H1 (cell line): ENCODE results near the gene MAPKAP1. TPM values are rescaled to one million over a fixed set of nuclear protein-coding genes. Genes with fewer than 3 reads are reported as not detected.

Experiments
- CTCF ChIA-PET: fragments of 300-600 bp; sonication (Branson Sonifier 250); formaldehyde crosslinking; loops from one replicate; lab custom pipeline; 2021; ENCODE audit not compliant: partially characterized antibody; lab: Charles Lee
- POLR2A ChIA-PET: fragments of 300-600 bp; sonication (Branson Sonifier 250); formaldehyde crosslinking; loops from one replicate; lab custom pipeline; 2021; ENCODE audit warnings: inconsistent platforms; ENCODE audit not compliant: partially characterized antibody; lab: Charles Lee
- DNase-seq, 2 experiments: peaks; one replicate each; pipeline versions ENCODE4 v3.0.0 to v3.0.0-alpha.2; 2010 to 2022; ENCODE audit warnings: low spot score in 2 of 2, low read depth in 1 of 2, mixed read lengths in 1 of 2
- FAIRE-seq: peaks from 2 replicates; lab custom pipeline; 2011; peaks lifted over from hg19 to GRCh38; lab: Jason Lieb, UNC
- H2AFZ ChIP-seq: 2 replicates; pipeline ENCODE4 v1.8.1; 2012; ENCODE audit warnings: low read length, inconsistent platforms
- H2AK5ac ChIP-seq: 2 replicates; pipeline ENCODE4 v1.6.1; 2013; ENCODE audit warnings: low read depth, low read length
- H2BK120ac ChIP-seq: replicated peaks from 2 replicates; pipeline ENCODE3; 2013; ENCODE audit warnings: low read depth, low read length, inconsistent platforms
- H2BK12ac ChIP-seq: 2 replicates; pipeline ENCODE4 v1.6.1; 2013; ENCODE audit warnings: low read depth, low read length
- H2BK15ac ChIP-seq: 2 replicates; pipeline ENCODE4 v1.6.1; 2013; ENCODE audit warnings: low read length
- H2BK20ac ChIP-seq: 2 replicates; pipeline ENCODE4 v1.6.1; 2013; ENCODE audit warnings: low read length
- H2BK5ac ChIP-seq: 2 replicates; pipeline ENCODE4 v1.6.1; 2013; ENCODE audit warnings: low read depth, low read length
- H3K14ac ChIP-seq: 2 replicates; pipeline ENCODE4 v1.6.1; 2013; ENCODE audit warnings: inconsistent platforms; ENCODE audit not compliant: insufficient read length
- H3K18ac ChIP-seq: 2 replicates; pipeline ENCODE4 v1.6.1; 2013; ENCODE audit warnings: low read length; ENCODE audit errors: extremely low read depth
- H3K23ac ChIP-seq: 2 replicates; pipeline ENCODE4 v1.6.1; 2013; ENCODE audit warnings: inconsistent platforms; ENCODE audit not compliant: insufficient read length
- H3K23me2 ChIP-seq: 2 replicates; pipeline ENCODE4 v1.6.1; 2013; ENCODE audit warnings: low read depth, low read length
- H3K27ac ChIP-seq: 2 replicates; pipeline ENCODE4 v1.6.1; 2011; ENCODE audit warnings: low read depth, low read length, inconsistent platforms
- H3K27me3 ChIP-seq, 4 experiments: replicated peaks in 1 of 4; 1 replicate in 1 of 4; 2 replicates in 3 of 4; pipeline versions ENCODE4 v1.6.1 to v1.8.1; 2011 to 2013; ENCODE audit warnings: low read length in 3 of 4, mild to moderate bottlenecking in 3 of 4, inconsistent platforms in 2 of 4, mixed read lengths in 2 of 4, moderate library complexity in 1 of 4; ENCODE audit not compliant: control insufficient read depth in 3 of 4, insufficient read depth in 3 of 4; ENCODE audit errors: extremely low read depth in 1 of 4
- H3K36me3 ChIP-seq, 4 experiments: 2 replicates each; pipeline versions ENCODE4 v1.6.1 to v1.8.1; 2011 to 2013; ENCODE audit warnings: mild to moderate bottlenecking in 4 of 4, low read length in 3 of 4, moderate library complexity in 2 of 4, control low read depth in 1 of 4, inconsistent platforms in 1 of 4; ENCODE audit not compliant: insufficient read depth in 4 of 4, control insufficient read depth in 2 of 4
- H3K4ac ChIP-seq: replicated peaks from 2 replicates; pipeline ENCODE3; 2013; ENCODE audit warnings: low read length, low read depth, mixed read lengths, inconsistent platforms; ENCODE audit not compliant: insufficient read length
- H3K4me1 ChIP-seq, 4 experiments: replicated peaks in 1 of 4; 1 replicate in 1 of 4; 2 replicates in 3 of 4; pipeline versions ENCODE4 v1.6.1 to v1.8.1; 2011 to 2013; ENCODE audit warnings: low read length in 3 of 4, inconsistent platforms in 2 of 4, mixed read lengths in 1 of 4; ENCODE audit not compliant: insufficient read depth in 4 of 4, control insufficient read depth in 3 of 4
- H3K4me2 ChIP-seq, 2 experiments: 2 replicates each; pipeline versions ENCODE4 v1.6.1 to v1.8.1; 2011 to 2013; ENCODE audit warnings: low read depth in 2 of 2, low read length in 2 of 2, control low read depth in 1 of 2, inconsistent platforms in 1 of 2, mild to moderate bottlenecking in 1 of 2; ENCODE audit not compliant: insufficient read depth in 1 of 2
- H3K4me3 ChIP-seq, 4 experiments: fragments of 200-600, 300-600 bp in 1 of 4; sonication (generic), shearing (Covaris generic), sonication (Bioruptor Twin) in 1 of 4; 2 replicates each; pipeline versions ENCODE4 v1.5.1 to v1.8.1; 2011 to 2016; ENCODE audit warnings: low read length in 4 of 4, low read depth in 3 of 4, control low read depth in 2 of 4, inconsistent platforms in 2 of 4, mild to moderate bottlenecking in 2 of 4, mixed read lengths in 1 of 4, moderate library complexity in 1 of 4; ENCODE audit not compliant: insufficient read depth in 2 of 4; ENCODE audit errors: extremely low read depth in 1 of 4
- H3K56ac ChIP-seq: replicated peaks from 2 replicates; pipeline ENCODE3; 2013; ENCODE audit warnings: low read depth, mild to moderate bottlenecking, mixed read lengths, low read length, inconsistent platforms; ENCODE audit not compliant: insufficient read length
- H3K79me1 ChIP-seq: 2 replicates; pipeline ENCODE4 v1.6.1; 2013; ENCODE audit warnings: low read depth, low read length, control low read depth
- H3K79me2 ChIP-seq, 2 experiments: 2 replicates each; pipeline versions ENCODE4 v1.6.1 to v1.8.1; 2012 to 2013; ENCODE audit warnings: low read length in 2 of 2, mild to moderate bottlenecking in 2 of 2, inconsistent platforms in 1 of 2; ENCODE audit not compliant: insufficient read depth in 2 of 2, control insufficient read depth in 1 of 2
- H3K9ac ChIP-seq, 4 experiments: replicated peaks in 1 of 4; 1 replicate in 1 of 4; 2 replicates in 3 of 4; pipeline versions ENCODE4 v1.6.1 to v1.8.1; 2011 to 2013; ENCODE audit warnings: low read depth in 3 of 4, low read length in 3 of 4, control low read depth in 2 of 4, mild to moderate bottlenecking in 2 of 4, moderate library complexity in 2 of 4, inconsistent platforms in 1 of 4; ENCODE audit errors: extremely low read depth in 1 of 4
- H3K9me3 ChIP-seq, 2 experiments: 2 replicates each; pipeline versions ENCODE4 v1.6.1 to v1.8.1; 2012 to 2013; ENCODE audit warnings: mild to moderate bottlenecking in 2 of 2, moderate library complexity in 2 of 2, control low read depth in 1 of 2, inconsistent platforms in 1 of 2, low read depth in 1 of 2, low read length in 1 of 2, mixed read lengths in 1 of 2; ENCODE audit not compliant: insufficient read depth in 2 of 2
- H4K20me1 ChIP-seq, 2 experiments: replicated peaks in 1 of 2; 2 replicates each; pipeline versions ENCODE3 to v1.8.1; 2011 to 2013; ENCODE audit warnings: inconsistent platforms in 2 of 2, low read length in 2 of 2, mild to moderate bottlenecking in 1 of 2; ENCODE audit not compliant: insufficient read depth in 2 of 2, control insufficient read depth in 1 of 2
- H4K5ac ChIP-seq: 2 replicates; pipeline ENCODE4 v1.6.1; 2013; ENCODE audit warnings: low read length, low read depth, mixed read lengths, inconsistent platforms; ENCODE audit not compliant: insufficient read length
- H4K8ac ChIP-seq: 2 replicates; pipeline ENCODE4 v1.8.0; 2013; ENCODE audit warnings: mild to moderate bottlenecking, moderate library complexity, low read length, inconsistent platforms; ENCODE audit not compliant: insufficient read depth; ENCODE audit errors: extremely low read depth
- H4K91ac ChIP-seq: replicated peaks from 2 replicates; pipeline ENCODE3; 2013; ENCODE audit warnings: low read length, mixed read lengths, inconsistent platforms; ENCODE audit not compliant: insufficient read length
- BRCA1 ChIP-seq: IDR thresholded peaks from 2 replicates; pipeline ENCODE4 v1.6.1; 2012; ENCODE audit warnings: low read depth, low read length, improper control_type of control experiment
- CHD1 ChIP-seq: IDR thresholded peaks from 2 replicates; pipeline ENCODE4 v1.6.1; 2012; ENCODE audit warnings: low read depth, low read length, improper control_type of control experiment
- GABPA ChIP-seq: IDR thresholded peaks from 2 replicates; pipeline ENCODE4 v1.6.1; 2011; ENCODE audit warnings: mild to moderate bottlenecking, low read length, moderate library complexity, borderline replicate concordance; ENCODE audit not compliant: insufficient read depth
- HDAC2 ChIP-seq, 2 experiments: fragments of 300-600 bp in 1 of 2; sonication (generic) in 1 of 2; IDR thresholded peaks; 2 replicates each; pipeline ENCODE4 v1.6.1; 2011 to 2012; ENCODE audit warnings: low read depth in 2 of 2, low read length in 2 of 2, mild to moderate bottlenecking in 2 of 2, moderate library complexity in 2 of 2, borderline replicate concordance in 1 of 2, inconsistent platforms in 1 of 2
- JUN ChIP-seq: IDR thresholded peaks from 2 replicates; pipeline ENCODE4 v1.6.1; 2011; ENCODE audit warnings: low read depth, mild to moderate bottlenecking, improper control_type of control experiment, low read length
- KDM1A ChIP-seq: fragments of 200-600, 300-600 bp; sonication (generic); IDR thresholded peaks from 2 replicates; pipeline ENCODE4 v1.7.1; 2016; ENCODE audit warnings: mild to moderate bottlenecking, low read length, borderline replicate concordance
- KDM5A ChIP-seq: fragments of 200-600 bp; IDR thresholded peaks from 2 replicates; pipeline ENCODE4 v1.7.1; 2012; ENCODE audit warnings: mild to moderate bottlenecking, low read length, inconsistent platforms, mixed read lengths
- NRF1 ChIP-seq: IDR thresholded peaks from 2 replicates; pipeline ENCODE4 v1.6.1; 2011; ENCODE audit warnings: mild to moderate bottlenecking, low read depth, low read length, improper control_type of control experiment
- POLR2A ChIP-seq, 2 experiments: IDR thresholded peaks; 1 replicate in 1 of 2; 2 replicates in 1 of 2; pipeline ENCODE4 v1.6.1; 2011; ENCODE audit warnings: low read depth in 2 of 2, low read length in 2 of 2, mild to moderate bottlenecking in 2 of 2; ENCODE audit errors: control extremely low read depth in 1 of 2
- POLR2AphosphoS5 ChIP-seq: IDR thresholded peaks from 2 replicates; pipeline ENCODE4 v1.6.1; 2011; ENCODE audit warnings: low read depth, low read length
- RFX5 ChIP-seq: IDR thresholded peaks from 2 replicates; pipeline ENCODE4 v1.6.1; 2011; ENCODE audit warnings: low read depth, low read length, improper control_type of control experiment, borderline replicate concordance
- SIRT6 ChIP-seq: IDR thresholded peaks from one replicate; pipeline ENCODE4 v1.7.1; 2012; ENCODE audit warnings: low read length, inconsistent platforms
- SP4 ChIP-seq: IDR thresholded peaks from 2 replicates; pipeline ENCODE4 v1.6.1; 2012; ENCODE audit warnings: low read length, inconsistent platforms
- TEAD4 ChIP-seq: IDR thresholded peaks from 2 replicates; pipeline ENCODE4 v1.6.1; 2012; ENCODE audit warnings: low read depth, low read length, inconsistent platforms, mixed read lengths
- WGBS, 2 experiments: shearing (Covaris generic) in 1 of 2; methylation state at CpG; one replicate each; pipeline versions ENCODE4 v1.1.6 to v1.1.7; 2013 to 2015; ENCODE audit warnings: low lambda C conversion rate in 2 of 2, mixed read lengths in 2 of 2, inconsistent platforms in 1 of 2, low coverage in 1 of 2, missing lambda C conversion rate in 1 of 2; ENCODE audit not compliant: insufficient replicate concordance in 2 of 2, insufficient coverage in 1 of 2, insufficient read length in 1 of 2; ENCODE audit errors: extremely low coverage in 1 of 2, missing lambda C conversion rate in 1 of 2; 5-methylcytosine and 5-hydroxymethylcytosine counted together
- polyA plus RNA-seq, 7 experiments: library from polyadenylated mRNA; depleted of rRNA in 3 of 7; stranded (reverse) in 5 of 7; unstranded in 2 of 7; fragments of >200 nt in 5 of 7; fragments of 200-250 nt in 2 of 7; gene quantifications; 1 replicate in 5 of 7; 2 replicates in 1 of 7; 4 replicates in 1 of 7; pipeline versions ENCODE4 v1.2.1 to v1.2.3, GENCODE V29; 2011 to 2013; ENCODE audit warnings: missing spikeins in 2 of 7, mixed read lengths in 2 of 7
- total RNA-seq: library from RNA; stranded (reverse); fragmentation: NEBNext Ultra II Directional; extraction: Animal tissue kit (Norgen Biotek cat#: 25700); gene quantifications from 2 replicates; pipeline ENCODE4 v1.2.1, GENCODE V29; 2021
- TF ChIP-seq, protein P1 (sequence below): IDR thresholded peaks from 2 replicates; pipeline ENCODE4 v1.6.1; 2012; ENCODE audit warnings: inconsistent platforms

The MAPKAP1 gene
- total and polyA plus RNA-seq, 2 of the 8 experiments (the other 6 are each of a cell fraction or from before 2014, with no cell fraction given): 79.2 to 140 TPM

DNA sequence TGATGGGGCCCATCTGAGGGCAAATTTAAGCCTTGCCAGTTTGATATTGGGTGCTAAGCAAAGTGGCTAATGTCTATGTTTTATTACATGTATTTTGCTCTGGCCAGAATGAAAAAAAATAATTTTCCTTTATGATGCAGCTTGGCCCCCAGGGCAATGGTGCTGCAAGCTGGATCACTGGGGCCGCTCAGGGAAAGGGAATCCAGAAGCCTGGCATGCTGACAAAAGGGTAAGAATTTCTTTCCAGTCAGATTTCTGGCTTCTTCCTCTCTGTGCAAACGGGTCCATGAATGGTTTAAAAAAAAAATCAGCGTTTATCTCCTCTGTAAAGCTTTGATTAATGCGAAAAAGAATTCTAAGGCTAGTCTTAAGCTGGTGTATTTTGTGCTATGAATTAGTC lies 138.4 kb downstream of the MAPKAP1 start:
- DNase-seq (no peak), FAIRE-seq (no peak)
- no peak overlapping the region for H3K4me2 ChIP-seq
- POLR2A ChIA-PET: interaction anchor here (0.8 kb wide), 1 partner anchor 21 kb away, joined by 3 read pairs; no protein-coding TSS in a partner anchor
- H3K14ac ChIP-seq: no peak overlapping the region
- no peak overlapping the region for H2BK12ac ChIP-seq
- H3K36me3 ChIP-seq: peaks cover 0 to 10% (median 2%) of the 10 kb centered on the region in 4 experiments; a peak in 3 of 8 replicates
- H3K9ac ChIP-seq: no peak overlapping the region
- no peak overlapping the region for H2AK5ac ChIP-seq
- no peaks in the 10 kb centered on the region for H3K23me2 ChIP-seq
- H3K79me2 ChIP-seq: no peaks in the 10 kb centered on the region
- H2BK120ac ChIP-seq: no peak overlapping the region
- H3K56ac ChIP-seq: no peak overlapping the region
- WGBS, 2 experiments: 98% methylated on average over 4 of the region's 4 CpGs; no CpG with 5 or more reads in 1 of the 2 experiments
- no peak overlapping the region for H4K5ac ChIP-seq
- no peak overlapping the region for H3K4ac ChIP-seq
- no peak overlapping the region for H2BK20ac ChIP-seq
- no peak overlapping the region for H3K18ac ChIP-seq
- no peak overlapping the region for H3K23ac ChIP-seq
- H3K27me3 ChIP-seq: no peaks in the 10 kb centered on the region
- no peak overlapping the region for H2AFZ ChIP-seq
- CTCF ChIA-PET: interaction anchor here (0.6 to 2.0 kb wide), 5 partner anchors 8 to 482 kb away, joined by 3 to 9 read pairs (median 3); no protein-coding TSS in a partner anchor
- H4K8ac ChIP-seq: no peak overlapping the region
- no peak overlapping the region for H3K27ac ChIP-seq
- H3K4me3 ChIP-seq: no peak overlapping the region
- H3K4me1 ChIP-seq: no peaks in the 10 kb centered on the region
- H4K20me1 ChIP-seq: no peaks in the 10 kb centered on the region
- H2BK15ac ChIP-seq: no peak overlapping the region
- peaks cover 15 to 28% of the 10 kb centered on the region in 2 experiments for H3K9me3 ChIP-seq
- H2BK5ac ChIP-seq: no peak overlapping the region
- no peak overlapping the region for H4K91ac ChIP-seq
- TF ChIP-seq CHD1 (no peak), NRF1 (no peak), SIRT6 (no peak), POLR2A (IDR thresholded peaks at IDR 0.05; ENCODE audit: control extremely low read depth in 1 of 2, low read depth in 2 of 2, low read length in 2 of 2) (no peak), RFX5 (no peak), GABPA (no peak), KDM5A (no peak), POLR2AphosphoS5 (no peak), HDAC2 (IDR thresholded peaks at IDR 0.05; ENCODE audit: borderline replicate concordance in 1 of 2, low read depth in 2 of 2, low read length in 2 of 2) (no peak), KDM1A (no peak), SP4 (no peak), TEAD4 (no peak), JUN (no peak), BRCA1 (no peak)
- TF ChIP-seq, protein P1, sequence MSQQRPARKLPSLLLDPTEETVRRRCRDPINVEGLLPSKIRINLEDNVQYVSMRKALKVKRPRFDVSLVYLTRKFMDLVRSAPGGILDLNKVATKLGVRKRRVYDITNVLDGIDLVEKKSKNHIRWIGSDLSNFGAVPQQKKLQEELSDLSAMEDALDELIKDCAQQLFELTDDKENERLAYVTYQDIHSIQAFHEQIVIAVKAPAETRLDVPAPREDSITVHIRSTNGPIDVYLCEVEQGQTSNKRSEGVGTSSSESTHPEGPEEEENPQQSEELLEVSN: no peak
- H3K79me1 ChIP-seq: 0 out of 2 replicates have a peak, but pooled peaks cover 3% of the 10 kb centered on the region
